ENCODE data around the gene PITPNC1. TPM values are rescaled to one million over a fixed set of nuclear protein-coding genes. Genes with fewer than 3 reads are reported as not detected.
A peak's percentile ranks its signal among the peaks of the same experiment; 100 is the strongest.

The PITPNC1 gene
- total RNA-seq, 1 donor from 2014 or later: 12.4 TPM

GRCh38 chr17:67687511-67687910, 310.4 kb downstream of the PITPNC1 start:
- no peaks in the 10 kb centered on the region for H3K4me1 ChIP-seq (ENCODE audit: insufficient read depth, low read length)
- H3K9ac ChIP-seq (ENCODE audit: low read length): no peak overlapping the region
- no peak for FAIRE-seq
- Mint-ChIP-seq H3K4me3 (ENCODE audit: unreplicated experiment) (no peak overlapping the region), H3K9me3 (ENCODE audit: unreplicated experiment) (no peaks in the 10 kb centered on the region), H3K27ac (ENCODE audit: unreplicated experiment) (no peak overlapping the region), H3K27me3 (ENCODE audit: low read depth, unreplicated experiment) (no peaks in the 10 kb centered on the region), H3K36me3 (ENCODE audit: low read depth, unreplicated experiment) (peaks cover 4% of the 10 kb centered on the region), H3K4me1 (ENCODE audit: low read depth, unreplicated experiment) (no peaks in the 10 kb centered on the region)
- H3K4me2 ChIP-seq (ENCODE audit: low read length): no peak overlapping the region
- H3K4me3 ChIP-seq (ENCODE audit: insufficient read depth, low read depth, low read length): no peak overlapping the region
- H3K79me2 ChIP-seq (ENCODE audit: insufficient read depth, low read length): no peaks in the 10 kb centered on the region
- H3K9me3 ChIP-seq (ENCODE audit: insufficient read depth, low read depth, low read length): no peaks in the 10 kb centered on the region
- H3K36me3 ChIP-seq (ENCODE audit: insufficient read depth, low read length): no peaks in the 10 kb centered on the region
- no peaks in the 10 kb centered on the region for H3K27me3 ChIP-seq (ENCODE audit: insufficient read depth, low read length)
- no peaks in the 10 kb centered on the region for H4K20me1 ChIP-seq (ENCODE audit: insufficient read depth, low read length)
- DNase-seq (ENCODE audit: low read depth): no peak
- no peak for TF ChIP-seq CTCF (IDR thresholded peaks at IDR 0.05; ENCODE audit: insufficient read depth, low read depth, low read length)
- TF ChIP-seq EZH2 (IDR thresholded peaks at IDR 0.05; ENCODE audit: insufficient read depth, low read length): no peak
- H2AFZ ChIP-seq (ENCODE audit: low read depth, low read length): no peak overlapping the region
- H3K27ac ChIP-seq (ENCODE audit: low read depth, low read length): no peak overlapping the region

GRCh38 chr17:67689534-67690177, 312.6 kb downstream of the PITPNC1 start:
- H3K4me3 ChIP-seq (ENCODE audit: insufficient read depth, low read depth, low read length): no peak overlapping the region
- peak; percentile 48 for DNase-seq (ENCODE audit: low read depth)

More at GRCh38 chr17:67689534-67690177, 312.6 kb downstream of the PITPNC1 start:
- TF ChIP-seq CTCF (IDR thresholded peaks at IDR 0.05; ENCODE audit: insufficient read depth, low read depth, low read length) (peak; percentile 85), EZH2 (IDR thresholded peaks at IDR 0.05; ENCODE audit: insufficient read depth, low read length) (no peak)
- H3K4me1 ChIP-seq (ENCODE audit: insufficient read depth, low read length): no peaks in the 10 kb centered on the region
- no peak overlapping the region for H3K27ac ChIP-seq (ENCODE audit: low read depth, low read length)
- H3K4me3 Mint-ChIP-seq (ENCODE audit: unreplicated experiment): no peak overlapping the region
- H3K79me2 ChIP-seq (ENCODE audit: insufficient read depth, low read length): no peaks in the 10 kb centered on the region
- FAIRE-seq: peak; percentile 17
- H3K36me3 Mint-ChIP-seq (ENCODE audit: low read depth, unreplicated experiment): peaks cover 7% of the 10 kb centered on the region
- H3K4me2 ChIP-seq (ENCODE audit: low read length): no peak overlapping the region
- H3K27me3 Mint-ChIP-seq (ENCODE audit: low read depth, unreplicated experiment): no peaks in the 10 kb centered on the region
- no peaks in the 10 kb centered on the region for H3K9me3 Mint-ChIP-seq (ENCODE audit: unreplicated experiment)
- no peak overlapping the region for H3K9ac ChIP-seq (ENCODE audit: low read length)
- H3K9me3 ChIP-seq (ENCODE audit: insufficient read depth, low read depth, low read length): no peaks in the 10 kb centered on the region
- H3K36me3 ChIP-seq (ENCODE audit: insufficient read depth, low read length): no peaks in the 10 kb centered on the region
- H3K4me1 Mint-ChIP-seq (ENCODE audit: low read depth, unreplicated experiment): no peaks in the 10 kb centered on the region
- H3K27me3 ChIP-seq (ENCODE audit: insufficient read depth, low read length): no peaks in the 10 kb centered on the region
- no peak overlapping the region for H2AFZ ChIP-seq (ENCODE audit: low read depth, low read length)
- no peaks in the 10 kb centered on the region for H4K20me1 ChIP-seq (ENCODE audit: insufficient read depth, low read length)
- no peak overlapping the region for H3K27ac Mint-ChIP-seq (ENCODE audit: unreplicated experiment)
